Ramos (cell line): Measurements from ENCODE around the gene LUC7L3.

ENCODE experiments used
- in situ Hi-C: fragments of 300-500 bp; cut with MboI; formaldehyde crosslinking; loops from one replicate; pipeline ENCODE4 v1.14.3; 2022; ENCODE audit warnings: low sequenced_read_pairs; ENCODE audit not compliant: unreplicated experiment

Gene LUC7L3

DNA sequence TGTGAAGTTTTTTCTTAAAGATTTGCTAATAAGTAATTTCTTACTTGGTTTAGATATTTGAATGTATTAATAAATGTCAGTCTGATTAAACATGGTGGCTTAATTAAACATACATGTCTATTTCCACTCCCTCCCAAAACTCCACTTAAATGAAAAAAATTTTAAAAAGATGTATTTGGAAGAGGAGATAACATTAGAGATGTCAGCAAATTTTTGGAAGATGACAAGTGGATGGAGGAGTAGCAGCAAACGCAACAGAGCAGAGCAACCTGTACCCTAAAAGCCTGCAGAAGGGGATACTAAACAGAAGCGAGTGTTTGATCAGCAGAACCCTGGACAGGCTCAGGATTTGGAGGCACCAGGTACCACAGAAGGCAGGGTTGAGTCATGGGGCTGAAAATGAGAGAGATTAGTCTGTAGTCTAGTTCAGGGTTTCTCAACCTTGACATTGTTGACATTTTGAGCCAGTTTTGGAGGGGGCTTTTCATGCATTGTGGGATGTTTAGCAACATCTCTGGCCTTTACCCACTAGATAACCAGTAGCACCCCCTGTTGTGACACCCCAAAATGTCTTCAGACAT is 17.8 kb downstream of the LUC7L3 start:
- in situ Hi-C loops: no loop called here

DNA sequence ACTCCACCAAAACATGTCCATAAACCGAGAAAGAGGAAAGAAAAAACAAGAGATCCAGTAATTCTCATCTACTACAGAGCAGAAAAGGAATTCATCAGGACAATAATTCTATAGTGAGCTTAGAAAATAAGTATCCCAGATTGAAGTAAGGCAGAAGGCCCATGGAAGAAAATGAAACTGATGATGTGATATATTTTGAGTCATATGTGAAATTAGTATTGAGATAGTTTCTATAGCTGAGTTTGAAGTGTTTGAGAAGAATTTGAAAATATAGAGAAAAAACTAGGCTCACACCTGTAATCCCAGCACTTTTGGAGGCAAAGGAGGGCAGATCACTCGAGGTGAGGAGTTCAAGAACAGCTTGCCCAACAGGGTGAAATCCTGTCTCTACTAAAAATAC is 19.7 kb downstream of the LUC7L3 start:
- in situ Hi-C loops: no loop called here

DNA sequence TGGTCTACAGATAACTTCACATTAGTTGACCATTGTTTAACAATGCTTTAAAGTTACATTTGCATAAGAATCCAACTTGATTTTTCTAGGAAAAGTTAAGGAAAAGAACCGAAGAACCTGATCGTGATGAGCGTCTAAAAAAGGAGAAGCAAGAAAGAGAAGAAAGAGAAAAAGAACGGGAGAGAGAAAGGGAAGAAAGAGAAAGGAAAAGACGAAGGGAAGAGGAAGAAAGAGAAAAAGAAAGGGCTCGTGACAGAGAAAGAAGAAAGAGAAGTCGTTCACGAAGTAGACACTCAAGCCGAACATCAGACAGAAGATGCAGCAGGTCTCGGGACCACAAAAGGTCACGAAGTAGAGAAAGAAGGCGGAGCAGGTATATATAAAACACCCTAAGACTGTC is 26.2 kb downstream of the LUC7L3 start:
- in situ Hi-C loops: no loop called here

DNA sequence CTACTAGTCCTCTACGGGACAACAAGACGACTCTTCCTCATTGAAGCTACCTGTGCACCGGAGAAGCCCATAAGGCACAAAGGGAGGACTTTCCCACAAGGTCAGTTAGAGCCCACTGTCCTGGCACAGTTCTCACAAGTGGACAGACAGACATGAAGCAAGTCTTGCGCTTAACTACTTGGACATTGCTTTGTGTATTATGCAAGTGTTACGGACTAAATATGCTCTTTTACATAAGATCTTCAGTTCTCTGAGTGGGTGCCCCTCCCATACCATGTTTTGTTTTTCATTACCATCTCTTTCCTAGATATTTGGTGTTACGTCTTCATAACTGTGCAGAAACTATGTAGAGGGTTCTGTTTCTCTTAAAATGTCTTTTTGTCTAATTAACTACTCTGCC is 29.8 kb downstream of the LUC7L3 start:
- in situ Hi-C loops: no loop called here

DNA sequence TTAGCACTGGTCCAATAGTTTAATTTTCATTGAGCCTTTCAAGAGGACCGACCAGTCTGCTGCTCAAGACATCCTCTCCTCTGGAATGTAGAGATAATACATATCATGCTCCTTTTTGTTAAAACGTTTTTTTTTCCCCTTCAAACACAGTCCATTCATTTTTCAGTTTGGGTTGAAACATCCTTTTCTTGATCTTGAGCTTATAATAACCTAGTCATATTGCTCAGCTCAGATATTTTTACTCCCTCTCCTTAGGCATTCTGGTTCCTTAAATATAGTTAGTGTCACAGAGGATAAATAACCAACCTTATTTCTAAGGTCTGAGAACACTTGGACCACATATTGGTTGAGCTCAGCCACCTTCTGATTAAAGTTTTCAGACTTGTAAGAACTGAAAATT is 35.1 kb downstream of the LUC7L3 start:
- in situ Hi-C loops: no loop called here

DNA sequence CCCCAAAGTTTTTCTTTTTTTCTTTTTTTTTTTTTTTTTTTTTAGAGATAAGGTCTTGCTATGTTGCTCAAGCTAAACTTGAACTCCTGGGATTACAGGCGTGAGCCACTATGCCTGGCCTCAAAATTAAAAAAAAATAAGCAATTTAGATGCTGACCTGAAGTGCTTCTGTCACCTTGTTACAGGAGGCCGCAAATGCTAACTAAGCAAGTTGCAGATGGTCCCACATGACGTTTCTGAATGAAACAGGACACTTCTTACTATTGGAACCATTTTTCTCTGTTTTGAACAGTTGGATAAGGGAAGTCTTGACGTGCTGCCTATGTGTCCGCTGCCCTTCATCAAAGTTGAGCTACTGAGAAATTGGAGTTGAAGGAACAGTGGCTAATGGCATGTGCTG is 39.1 kb downstream of the LUC7L3 start:
- in situ Hi-C loops: no loop called here

DNA sequence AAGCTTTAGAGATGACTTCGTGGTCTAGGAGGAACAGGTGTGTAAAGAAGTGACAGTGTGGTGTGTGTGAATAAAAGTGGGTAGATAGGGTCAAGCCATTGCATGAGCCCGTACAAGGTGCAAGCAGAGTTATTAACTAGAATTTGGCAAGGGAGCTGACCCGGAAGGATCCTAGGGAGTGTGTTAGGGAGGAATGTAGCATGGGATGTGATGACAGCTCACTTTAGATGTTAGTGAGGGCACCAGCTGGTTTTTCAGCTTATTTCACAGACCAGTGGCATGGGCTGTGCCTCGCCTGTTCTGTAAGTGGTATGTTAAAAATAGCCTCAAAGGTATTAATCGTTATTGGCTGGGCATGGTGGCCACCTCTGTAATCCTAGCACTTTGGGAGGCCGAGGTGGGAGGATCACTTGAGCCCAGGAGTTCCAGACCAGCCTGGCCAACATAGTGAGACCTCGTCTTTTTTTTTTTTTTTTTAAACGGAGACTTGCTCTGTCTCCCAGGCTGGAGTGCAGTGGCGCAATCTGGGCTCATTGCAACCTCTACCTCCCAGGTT is 39.7 kb downstream of the LUC7L3 start:
- in situ Hi-C loops: no loop called here

DNA sequence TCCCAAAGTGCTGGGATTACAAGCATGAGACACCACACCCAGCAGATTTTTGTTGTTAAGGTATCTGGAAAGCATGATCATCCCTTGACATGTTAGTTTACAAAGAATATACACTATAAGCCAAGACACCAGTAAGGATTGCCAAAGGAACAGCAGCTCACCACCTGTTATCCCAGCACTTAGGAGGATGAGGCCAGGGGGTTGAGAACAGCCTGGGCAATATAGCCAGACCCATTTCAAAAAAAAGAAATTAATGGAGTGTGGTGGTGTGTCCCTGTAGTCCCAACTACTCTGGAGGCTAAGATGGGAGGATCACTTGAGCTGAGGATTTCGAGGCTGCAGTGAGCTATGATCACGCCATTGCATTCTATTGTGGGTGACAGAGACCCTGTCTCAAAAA is 42.8 kb downstream of the LUC7L3 start:
- in situ Hi-C loops: no loop called here

DNA sequence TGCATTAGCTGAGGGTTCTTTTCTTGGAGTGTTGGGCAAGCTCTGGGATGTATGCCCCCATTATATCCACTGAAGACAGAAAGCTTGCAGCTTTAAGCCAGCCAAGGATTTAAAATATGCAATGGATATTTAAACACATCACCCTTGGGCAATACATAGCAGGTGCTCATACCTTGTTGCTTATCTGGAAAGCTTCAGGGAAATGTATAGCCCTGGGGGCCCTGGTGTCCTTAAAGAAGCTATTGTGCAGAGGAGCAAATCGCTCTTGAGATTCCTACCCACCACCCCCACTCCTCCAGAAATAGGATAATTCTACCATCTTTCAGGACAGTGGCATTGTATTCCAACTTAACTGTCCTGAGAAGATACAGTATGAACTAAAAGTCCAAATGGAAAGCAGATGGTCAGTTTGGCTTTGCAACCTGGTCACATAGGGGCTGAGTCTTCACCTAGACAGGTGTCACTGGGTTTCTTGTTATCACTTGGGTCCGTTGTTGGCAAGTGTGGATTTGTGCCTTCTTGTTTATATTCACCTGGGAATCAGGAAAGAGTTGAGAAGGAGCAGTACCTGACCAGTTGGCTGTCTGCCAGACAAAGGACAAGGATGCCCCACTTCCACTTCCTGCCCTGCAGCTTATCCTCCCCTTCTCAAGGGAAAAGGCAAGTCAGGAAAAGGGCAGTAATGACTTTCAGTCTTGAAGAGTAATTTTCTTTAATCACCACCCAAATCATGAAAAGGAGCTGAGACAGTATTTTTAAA is 44.5 kb downstream of the LUC7L3 start:
- in situ Hi-C loops: no loop called here

DNA sequence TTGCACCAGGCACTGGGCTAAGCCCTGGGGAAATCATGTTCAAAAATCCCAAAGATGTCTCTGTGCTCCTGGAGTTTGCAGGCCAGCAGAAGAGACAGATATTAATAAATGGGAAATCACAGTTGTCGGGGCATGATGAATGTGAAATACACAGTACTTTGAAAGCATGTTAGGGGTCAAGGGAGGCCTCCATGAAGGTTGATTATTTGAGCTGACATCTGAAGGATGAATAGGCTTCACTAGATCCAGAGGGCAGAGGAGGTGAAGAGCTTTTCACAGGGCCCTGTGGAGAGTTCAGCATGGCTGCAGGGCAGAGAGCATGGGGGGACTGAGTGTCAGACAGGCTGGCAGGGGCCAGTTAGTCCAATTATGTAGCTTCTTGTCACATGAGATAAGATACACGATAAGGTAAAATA is 45.3 kb downstream of the LUC7L3 start:
- in situ Hi-C loops: no loop called here

DNA sequence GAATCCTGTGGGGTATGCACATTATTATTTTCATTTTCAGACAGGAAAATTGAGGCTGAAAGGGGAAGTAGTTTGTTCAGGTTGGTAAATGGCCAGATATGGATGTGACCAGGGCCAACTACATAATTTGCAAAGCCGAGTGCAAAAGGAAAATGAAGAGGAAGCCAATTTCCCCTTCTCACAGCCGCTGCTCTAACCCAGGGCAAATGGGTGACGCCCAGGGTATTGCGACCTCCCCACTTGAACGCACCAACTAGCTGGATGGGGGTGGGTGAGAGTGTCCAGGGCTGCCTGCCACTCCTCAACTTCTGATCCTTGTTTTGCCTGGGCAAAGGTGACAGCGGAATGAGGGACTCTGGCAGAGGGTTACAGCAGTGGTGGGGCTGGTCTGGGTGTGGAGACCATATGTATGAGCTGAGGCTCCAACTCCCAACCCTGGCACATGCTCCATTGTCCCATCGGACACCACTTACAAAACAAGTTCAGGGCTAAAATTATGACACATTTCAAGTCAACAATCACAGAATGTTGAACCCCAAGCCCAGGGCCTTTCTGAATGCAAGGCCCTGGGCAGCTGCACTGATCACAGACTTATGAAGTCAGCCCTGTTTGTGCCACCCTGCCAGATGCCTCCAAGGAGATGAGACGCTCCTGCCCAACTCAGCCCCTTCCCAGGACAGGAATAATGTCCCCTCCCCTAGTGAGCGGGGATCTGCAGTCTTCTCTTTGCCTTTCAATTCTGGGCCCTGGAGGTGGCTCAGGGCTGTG is 46.2 kb downstream of the LUC7L3 start:
- in situ Hi-C loops: no loop called here

DNA sequence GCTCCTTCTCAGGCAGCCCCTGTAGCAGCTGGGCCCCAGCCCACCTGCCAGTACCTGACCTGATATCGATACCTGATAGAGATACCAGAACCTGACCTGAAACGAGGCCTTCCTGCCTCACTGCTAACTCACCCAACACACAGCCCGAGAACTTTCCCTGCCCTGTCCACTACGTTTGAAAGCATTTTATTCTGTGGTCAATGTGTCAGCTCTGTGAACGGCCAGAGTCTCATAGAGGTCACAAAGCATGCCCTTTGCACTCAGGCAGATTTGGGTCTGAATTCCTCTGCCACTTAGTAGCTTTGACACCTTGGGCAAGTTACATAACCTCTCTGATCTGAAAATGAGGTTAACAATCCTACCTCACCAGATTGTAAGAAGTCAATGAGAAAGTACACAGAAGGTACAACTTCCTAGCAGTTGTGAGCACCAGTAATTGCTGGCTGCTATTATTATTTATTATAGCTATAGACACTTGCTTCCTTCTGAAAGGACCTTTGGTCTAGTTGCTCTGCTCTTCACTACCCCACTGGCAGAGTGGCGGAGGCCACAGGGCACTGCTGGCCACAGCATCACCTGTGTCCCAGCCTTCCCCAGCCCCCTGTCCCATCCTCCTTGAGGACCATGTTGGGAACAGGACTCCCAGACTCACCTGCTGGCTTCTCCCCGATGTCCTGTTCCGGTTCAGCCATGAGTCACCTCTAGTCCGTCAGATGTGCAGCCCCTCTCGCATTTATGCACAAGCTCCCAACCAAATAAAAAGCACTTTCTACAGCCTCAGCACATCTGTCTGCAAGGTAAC is 47.0 kb downstream of the LUC7L3 start:
- in situ Hi-C loops: no loop called here

DNA sequence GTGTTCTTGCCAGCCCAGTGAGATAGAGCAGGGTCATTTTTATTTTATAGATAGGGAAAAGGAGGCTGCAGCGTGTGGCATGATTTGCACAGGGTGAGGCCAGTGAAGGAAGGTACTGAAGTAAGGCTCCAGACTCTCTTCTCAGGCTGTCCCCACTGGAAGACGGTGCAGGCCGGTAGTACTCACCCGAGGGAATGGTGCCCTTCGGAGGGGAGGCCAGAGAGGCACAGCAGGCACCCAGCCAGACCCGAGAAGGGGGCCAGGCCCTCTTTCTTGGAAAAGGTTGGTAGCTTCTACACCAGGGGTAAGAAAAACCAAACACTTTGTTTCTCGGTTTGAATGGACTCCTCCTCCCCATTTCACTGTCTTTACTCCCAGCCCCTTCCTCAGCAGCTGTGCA is 47.6 kb downstream of the LUC7L3 start:
- in situ Hi-C loops: no loop called here

DNA sequence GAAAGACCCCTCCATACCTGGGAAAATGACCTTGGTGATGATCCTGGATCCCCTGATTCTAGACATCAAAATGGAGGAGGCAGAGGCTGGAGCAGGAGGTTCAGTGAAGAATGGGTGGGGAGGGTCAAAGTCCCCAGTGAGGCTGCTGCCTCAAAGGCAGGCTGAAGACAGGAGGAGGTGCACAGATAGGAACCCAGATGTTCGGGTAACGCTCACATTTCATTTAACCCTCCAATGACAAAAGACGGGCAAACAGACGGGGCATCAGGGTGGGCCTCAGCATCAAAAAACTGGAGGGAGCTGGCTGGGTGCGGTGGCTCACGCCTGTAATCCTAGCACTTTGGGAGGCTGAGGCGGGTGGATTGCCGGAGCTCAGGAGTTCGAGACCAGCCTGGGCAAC is 48.0 kb downstream of the LUC7L3 start, which contains the start of gene ANKRD40CL:
Gene ANKRD40CL (minus strand): TSS at position 73 of the 400 bp plus-strand sequence. CDS start 605 bp downstream, outside the sequence.
- in situ Hi-C loops: no loop called here

DNA sequence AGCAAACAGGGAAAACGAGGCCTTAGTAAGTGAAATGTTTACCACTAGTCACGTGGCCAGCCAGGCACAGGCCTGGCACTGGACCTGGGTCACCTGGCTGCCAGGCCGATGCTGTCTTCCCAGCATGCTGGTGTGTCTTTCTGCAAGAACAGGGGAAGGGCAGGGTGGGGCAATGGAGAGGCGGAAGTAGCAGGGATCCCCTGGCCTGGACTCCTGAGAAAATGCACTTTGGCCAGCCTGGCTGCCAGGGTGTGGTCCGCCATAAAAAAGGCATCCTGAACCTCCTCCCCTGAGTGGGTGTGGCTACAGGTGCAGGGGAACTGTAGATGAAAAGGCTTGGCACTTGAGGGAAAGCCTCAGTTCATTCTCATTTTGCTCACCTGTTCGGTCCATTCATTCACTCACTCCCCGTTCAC is 49.0 kb downstream of the LUC7L3 start:
- in situ Hi-C loops: no loop called here

DNA sequence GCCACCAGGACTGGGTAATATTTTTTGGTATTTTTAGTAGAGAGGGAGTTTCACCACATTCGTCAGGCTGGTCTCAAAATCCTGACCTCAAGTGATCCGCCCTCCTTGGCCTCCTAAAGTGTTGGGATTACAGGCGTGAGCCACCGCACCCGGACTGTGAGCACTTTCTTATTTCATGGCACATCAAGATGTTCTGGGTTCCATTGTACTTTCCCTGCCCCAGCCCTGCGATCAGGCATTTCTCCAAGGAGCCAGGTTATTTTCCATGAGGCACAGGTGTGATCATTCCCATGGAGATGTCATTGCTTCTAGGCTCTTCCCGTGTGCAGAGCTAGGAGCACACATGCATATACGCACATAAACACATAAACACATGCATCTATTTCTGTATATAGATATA is 50.5 kb downstream of the LUC7L3 start:
- in situ Hi-C loops: no loop called here

DNA sequence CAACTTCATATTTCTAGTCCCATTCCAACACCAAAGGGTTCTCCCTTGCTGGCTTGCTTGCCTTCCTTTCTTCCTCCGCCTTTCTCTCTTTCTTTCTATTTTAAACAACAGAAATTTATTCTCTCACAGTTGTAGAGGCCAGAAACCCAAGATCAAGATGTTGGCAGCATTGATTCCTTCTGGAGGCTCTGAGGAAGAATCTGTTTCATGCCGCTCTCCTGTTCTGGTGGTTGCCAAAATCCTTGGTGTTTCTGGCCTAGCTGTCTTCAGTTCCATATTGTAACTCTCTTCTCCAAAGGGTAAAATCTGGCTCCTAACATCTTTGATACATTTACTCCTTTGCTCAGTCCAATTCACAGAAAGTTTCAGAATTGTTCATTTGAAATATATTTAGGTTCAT is 50.9 kb downstream of the LUC7L3 start:
- in situ Hi-C loops: no loop called here

DNA sequence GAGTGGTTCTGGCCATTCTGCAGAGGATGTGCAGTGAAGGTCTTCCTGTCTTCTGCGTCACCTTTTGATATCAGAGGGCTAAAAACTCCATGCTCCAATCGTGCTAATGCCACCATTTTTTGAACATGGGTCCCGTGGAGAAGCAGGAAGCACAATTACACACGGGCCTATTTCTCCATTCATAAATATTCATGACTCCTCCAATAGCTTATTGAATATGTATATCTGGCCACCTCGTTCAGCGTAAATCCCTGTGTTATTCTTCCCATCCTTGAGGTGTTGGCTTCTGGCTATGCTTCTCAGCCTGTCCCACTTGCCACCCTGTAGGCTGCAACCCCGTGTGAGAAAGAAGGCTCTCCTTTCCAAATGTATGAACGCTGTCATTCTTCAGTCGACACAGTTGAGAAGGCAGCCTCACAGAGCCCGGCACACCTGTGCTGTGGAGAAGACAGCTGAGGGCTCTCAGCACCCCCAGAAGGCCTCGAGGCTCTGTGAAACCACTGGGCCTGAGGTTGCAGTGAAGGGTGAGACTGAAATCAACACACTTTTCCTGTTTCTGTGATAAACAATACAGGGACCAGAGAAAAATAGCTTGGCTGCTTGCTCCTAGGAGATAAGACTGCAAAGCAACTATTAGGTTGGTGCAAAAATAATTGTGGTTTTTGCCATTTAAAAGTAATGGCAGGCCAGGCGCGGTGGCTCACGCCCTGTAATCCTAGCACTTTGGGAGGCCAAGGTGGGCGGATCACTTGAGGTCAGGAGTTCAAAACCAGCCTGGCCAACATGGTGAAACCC is 52.8 kb downstream of the LUC7L3 start:
- in situ Hi-C loops: no loop called here

DNA sequence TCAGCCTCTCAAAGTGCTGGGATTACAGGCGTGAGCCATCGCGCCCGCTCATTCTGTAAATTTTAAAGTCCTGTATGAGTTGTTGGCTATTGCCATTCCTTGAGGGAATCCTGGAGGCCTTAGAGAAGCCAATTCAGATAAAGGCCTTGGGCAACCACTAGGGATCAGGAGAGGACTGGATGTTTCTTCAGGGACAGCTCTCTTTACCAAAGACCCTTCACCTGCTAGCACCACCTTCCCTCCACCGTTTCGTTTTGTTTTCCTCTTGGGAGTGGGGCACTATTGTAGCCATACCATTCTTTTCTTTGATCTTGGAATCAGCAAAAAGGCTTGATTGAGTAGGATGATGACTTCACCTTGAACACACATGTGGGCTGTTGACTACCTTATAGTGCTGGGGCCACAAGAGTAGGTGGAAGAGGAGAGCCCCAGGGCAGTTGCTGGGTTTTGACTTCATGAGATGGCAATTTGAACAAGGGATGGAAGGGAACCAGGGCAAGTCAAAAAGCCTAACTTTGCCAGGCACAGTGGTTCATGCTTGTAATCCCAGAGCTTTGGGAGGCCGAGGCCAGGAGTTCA is 54.9 kb downstream of the LUC7L3 start:
- in situ Hi-C loops: no loop called here
